H1 (cell line): ENCODE data around the gene BHLHE23. TPM values are rescaled to one million over a fixed set of nuclear protein-coding genes. Genes with fewer than 3 reads are reported as not detected.

ENCODE experiments used
- polyA plus RNA-seq, 7 experiments: library from polyadenylated mRNA; depleted of rRNA in 3 of 7; stranded (reverse) in 5 of 7; unstranded in 2 of 7; fragments of >200 nt in 5 of 7; fragments of 200-250 nt in 2 of 7; gene quantifications; 1 replicate in 5 of 7; 2 replicates in 1 of 7; 4 replicates in 1 of 7; pipeline versions ENCODE4 v1.2.1 to v1.2.3, GENCODE V29; 2011 to 2013; ENCODE audit warnings: missing spikeins in 2 of 7, mixed read lengths in 2 of 7
- total RNA-seq: library from RNA; stranded (reverse); fragmentation: NEBNext Ultra II Directional; extraction: Animal tissue kit (Norgen Biotek cat#: 25700); gene quantifications from 2 replicates; pipeline ENCODE4 v1.2.1, GENCODE V29; 2021
- TF ChIP-seq, protein P1 (sequence below): IDR thresholded peaks from 2 replicates; pipeline ENCODE4 v1.6.1; 2012; ENCODE audit warnings: low read length, inconsistent platforms

The BHLHE23 gene
- total and polyA plus RNA-seq, 2 of the 8 experiments (the other 6 are each of a cell fraction or from before 2014, with no cell fraction given): 0.47 TPM; not detected in 1

DNA sequence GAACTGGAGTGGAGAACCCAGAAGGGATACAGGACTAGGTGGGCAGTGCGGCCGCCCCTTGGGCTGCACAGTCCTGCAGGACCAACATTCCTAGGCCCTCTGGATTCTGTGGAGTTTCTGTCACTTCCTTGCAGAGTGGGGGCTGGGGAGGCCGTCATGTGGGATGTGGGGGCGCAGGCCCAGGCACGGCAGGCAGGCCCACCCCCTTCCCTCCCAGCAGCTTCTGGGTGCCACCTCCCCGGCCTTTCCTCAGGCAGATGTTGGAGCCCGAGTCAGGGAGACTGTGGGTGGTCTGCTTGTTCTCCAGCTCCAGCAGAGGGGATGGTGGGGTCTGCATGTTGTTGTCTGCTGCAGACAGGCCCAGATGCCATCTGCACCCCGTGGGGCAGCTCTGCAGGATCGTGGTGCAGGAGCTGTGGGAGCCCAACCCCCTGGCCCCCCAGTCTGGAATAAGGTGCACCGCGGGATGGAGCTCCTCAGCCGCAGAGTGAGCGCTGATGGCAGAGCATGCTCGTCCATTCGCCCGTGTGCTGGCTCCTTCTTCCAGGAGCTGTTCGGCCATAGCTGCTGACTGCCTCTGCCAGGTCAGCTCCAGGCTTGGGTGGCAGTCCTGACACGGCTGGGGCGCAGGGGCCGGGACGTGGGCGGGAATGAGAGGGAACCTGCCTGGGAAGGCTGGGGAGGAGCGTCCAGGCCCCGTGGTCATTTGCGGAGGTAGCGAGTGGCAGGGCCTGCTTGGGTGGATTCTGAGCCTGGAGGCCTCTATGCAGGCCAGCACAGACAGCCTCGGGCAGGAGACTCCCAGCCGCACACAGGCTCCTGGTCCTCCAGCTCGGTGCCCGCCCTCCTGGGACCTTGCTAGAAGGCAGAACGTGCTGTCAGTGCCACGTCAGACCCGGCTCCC, 36.2 kb downstream of the BHLHE23 start (continued):
- TF ChIP-seq, protein P1, sequence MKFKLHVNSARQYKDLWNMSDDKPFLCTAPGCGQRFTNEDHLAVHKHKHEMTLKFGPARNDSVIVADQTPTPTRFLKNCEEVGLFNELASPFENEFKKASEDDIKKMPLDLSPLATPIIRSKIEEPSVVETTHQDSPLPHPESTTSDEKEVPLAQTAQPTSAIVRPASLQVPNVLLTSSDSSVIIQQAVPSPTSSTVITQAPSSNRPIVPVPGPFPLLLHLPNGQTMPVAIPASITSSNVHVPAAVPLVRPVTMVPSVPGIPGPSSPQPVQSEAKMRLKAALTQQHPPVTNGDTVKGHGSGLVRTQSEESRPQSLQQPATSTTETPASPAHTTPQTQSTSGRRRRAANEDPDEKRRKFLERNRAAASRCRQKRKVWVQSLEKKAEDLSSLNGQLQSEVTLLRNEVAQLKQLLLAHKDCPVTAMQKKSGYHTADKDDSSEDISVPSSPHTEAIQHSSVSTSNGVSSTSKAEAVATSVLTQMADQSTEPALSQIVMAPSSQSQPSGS: no peak
